Epithelial cell of proximal tubule (primary cell): ENCODE data around the gene RNF44. TPM values are rescaled to one million over a fixed set of nuclear protein-coding genes. Genes with fewer than 3 reads are reported as not detected.

ENCODE experiments used
- DNase-seq: peaks from one replicate; pipeline ENCODE4 v3.0.0-alpha.2; 2011; ENCODE audit warnings: low read depth
- H3K4me3 ChIP-seq: 2 replicates; pipeline ENCODE4 v1.5.1; 2011; ENCODE audit warnings: low read depth, mild to moderate bottlenecking, low read length
- total RNA-seq: library from RNA; depleted of rRNA; stranded (reverse); fragments of >200 nt; gene quantifications from 2 replicates; pipeline ENCODE4 v1.2.3, GENCODE V29; 2015
- TF ChIP-seq, protein P1 (sequence below): conservative IDR thresholded peaks from 2 replicates; pipeline ENCODE4 v1.5.1; 2012; ENCODE audit warnings: low read depth, mild to moderate bottlenecking, low read length

RNF44 gene
- total RNA-seq, 1 donor from 2014 or later = 17.1 TPM

DNA sequence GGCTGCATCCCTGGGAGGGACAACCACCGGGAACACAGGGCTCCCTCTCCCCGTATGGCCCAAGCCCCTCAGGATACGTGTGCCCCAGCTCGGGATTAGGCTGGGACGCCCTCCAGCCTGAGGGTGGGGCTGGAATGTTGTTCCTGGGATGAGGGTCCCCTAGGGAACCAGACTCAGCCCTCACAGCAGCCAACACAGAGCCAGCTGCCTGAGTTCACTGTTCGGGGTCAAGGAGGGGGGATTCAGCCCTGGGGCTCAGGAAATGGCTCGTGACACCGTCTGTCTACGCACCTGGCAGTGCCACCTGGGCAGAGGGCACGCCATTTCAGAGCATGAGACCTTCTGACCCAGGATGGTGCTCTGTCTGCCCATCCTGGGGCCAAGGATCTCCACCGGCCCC, 8.9 kb downstream of the RNF44 start:
- DNase-seq = no peak
- H3K4me3 ChIP-seq = no peak overlapping the region
- TF ChIP-seq, protein P1, sequence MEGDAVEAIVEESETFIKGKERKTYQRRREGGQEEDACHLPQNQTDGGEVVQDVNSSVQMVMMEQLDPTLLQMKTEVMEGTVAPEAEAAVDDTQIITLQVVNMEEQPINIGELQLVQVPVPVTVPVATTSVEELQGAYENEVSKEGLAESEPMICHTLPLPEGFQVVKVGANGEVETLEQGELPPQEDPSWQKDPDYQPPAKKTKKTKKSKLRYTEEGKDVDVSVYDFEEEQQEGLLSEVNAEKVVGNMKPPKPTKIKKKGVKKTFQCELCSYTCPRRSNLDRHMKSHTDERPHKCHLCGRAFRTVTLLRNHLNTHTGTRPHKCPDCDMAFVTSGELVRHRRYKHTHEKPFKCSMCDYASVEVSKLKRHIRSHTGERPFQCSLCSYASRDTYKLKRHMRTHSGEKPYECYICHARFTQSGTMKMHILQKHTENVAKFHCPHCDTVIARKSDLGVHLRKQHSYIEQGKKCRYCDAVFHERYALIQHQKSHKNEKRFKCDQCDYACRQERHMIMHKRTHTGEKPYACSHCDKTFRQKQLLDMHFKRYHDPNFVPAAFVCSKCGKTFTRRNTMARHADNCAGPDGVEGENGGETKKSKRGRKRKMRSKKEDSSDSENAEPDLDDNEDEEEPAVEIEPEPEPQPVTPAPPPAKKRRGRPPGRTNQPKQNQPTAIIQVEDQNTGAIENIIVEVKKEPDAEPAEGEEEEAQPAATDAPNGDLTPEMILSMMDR = no peak

DNA sequence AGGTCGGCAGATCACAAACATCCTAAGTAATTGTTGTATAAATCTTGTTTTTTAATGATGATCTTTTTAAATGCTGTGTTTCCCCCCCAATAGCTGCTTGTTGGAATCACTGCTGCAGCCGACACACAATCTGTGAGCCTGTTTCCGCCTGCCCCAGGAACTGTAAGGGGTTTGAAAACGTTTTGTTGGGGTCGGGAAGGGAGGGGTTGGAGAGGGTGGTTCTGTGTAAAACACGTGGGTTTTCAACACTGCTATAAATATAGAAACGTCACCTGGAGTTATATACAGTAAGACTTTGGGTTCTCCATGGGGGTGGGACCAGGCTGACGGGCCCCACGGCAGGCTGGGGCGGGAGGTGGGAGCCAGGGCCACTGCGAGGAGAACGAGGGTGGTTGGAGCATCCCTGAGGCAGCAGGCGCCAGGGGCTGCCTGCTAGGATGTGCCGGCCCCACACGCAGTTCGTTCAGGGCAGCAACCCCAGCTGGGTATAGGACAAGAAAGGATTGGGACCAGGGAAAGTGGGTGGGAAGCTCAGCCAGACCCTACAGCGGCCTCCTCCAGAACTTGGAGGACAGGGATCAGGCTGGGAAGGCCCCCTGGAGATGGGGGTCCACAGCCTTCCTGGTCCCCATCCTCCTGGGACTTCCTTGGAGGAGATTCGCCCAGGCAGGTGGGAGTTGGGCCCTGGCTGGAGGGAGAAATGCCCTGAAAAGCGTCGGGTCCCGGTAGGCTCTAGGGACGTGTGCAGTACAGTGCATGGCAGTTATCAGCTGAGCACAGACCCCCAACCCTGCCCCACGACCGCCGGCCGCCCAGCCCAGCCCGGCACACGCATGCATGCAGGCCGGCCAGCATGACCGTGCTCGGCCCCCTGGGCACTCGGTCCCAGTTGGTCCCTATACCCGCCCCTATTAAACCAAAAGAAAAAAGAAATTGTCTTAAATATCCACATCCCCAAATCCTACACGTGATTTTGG, 9.7 kb downstream of the RNF44 start:
- no peak for DNase-seq
- TF ChIP-seq, protein P1 = no peak
- H3K4me3 ChIP-seq = no peak overlapping the region

- TF ChIP-seq, protein P1 = no peak
- no peak for DNase-seq
- no peak overlapping the region for H3K4me3 ChIP-seq
Measured at GRCh38 chr5:176526462-176526861, 10.7 kb downstream of the RNF44 start.

DNA sequence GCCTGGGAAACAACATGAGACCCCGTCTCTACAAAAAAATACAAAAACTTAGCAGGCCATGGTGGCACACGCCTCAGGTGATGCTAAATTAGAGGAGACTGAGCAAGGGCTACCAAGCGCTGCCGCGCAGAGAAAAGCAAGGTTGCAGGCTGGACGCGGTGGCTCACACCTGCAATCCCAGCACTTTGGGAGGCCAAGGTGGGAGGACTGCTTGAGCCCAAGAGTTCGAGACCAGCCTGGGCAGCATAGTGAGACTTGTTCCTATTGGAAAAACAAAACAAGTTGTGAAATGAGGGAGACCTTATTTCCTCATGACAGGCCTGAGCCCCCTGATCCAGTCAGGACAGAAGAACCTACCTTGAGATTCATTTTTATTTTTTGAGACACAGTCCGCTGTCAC, 11.5 kb downstream of the RNF44 start:
- TF ChIP-seq, protein P1 = no peak
- no peak overlapping the region for H3K4me3 ChIP-seq
- DNase-seq = no peak

- H3K4me3 ChIP-seq = no peak overlapping the region
- DNase-seq = no peak
- TF ChIP-seq, protein P1 = no peak
Measured at GRCh38 chr5:176524987-176525386, 12.2 kb downstream of the RNF44 start.

DNA sequence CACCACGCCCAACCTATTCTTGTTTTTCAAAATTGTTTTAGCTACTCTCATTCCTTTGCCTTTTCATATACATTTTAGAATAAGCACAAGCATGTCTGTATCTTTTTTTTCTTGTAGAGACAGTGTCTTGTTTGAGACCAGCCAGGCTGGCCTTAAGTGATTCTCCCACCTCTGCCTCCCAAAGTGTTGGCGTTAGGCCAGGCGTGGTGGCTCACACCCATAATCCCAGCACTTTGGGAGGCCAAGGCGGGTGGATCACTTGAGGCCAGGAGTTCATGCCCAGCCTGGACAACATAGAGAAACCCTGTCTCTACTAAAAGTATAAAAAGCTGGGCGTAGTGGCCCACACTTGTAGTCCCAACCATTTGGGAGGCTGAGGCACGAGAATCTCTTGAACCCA, 13.1 kb downstream of the RNF44 start:
- H3K4me3 ChIP-seq = no peak overlapping the region
- DNase-seq = no peak
- TF ChIP-seq, protein P1 = no peak

DNA sequence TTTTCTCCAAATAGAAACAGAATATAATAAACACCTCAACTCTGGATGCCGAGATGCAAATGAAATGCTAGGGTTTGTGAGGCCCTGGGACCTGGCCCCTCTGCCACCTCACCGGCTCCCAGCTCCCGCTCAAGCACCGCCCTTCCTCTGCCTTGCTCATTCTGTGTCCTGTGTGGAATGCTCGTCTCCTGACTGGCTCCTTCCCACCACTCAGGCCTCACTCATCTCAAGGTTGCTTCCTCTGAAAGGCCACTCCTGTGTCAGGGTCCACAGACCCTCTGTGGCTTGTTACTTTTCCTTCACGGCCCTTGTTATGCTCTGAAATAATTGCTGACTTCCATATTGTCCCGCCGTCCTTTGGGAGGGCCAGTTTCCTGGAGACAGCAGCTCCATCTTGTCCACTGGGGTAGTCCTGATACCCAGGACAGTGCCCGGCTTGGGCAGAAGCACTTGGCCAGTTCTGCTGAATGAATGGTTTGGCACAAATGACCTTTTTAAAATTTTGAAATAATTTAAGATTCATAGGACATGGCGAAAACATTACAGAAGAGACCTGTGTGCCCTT, 15.4 kb downstream of the RNF44 start:
- TF ChIP-seq, protein P1 = no peak
- H3K4me3 ChIP-seq = no peak overlapping the region
- no peak for DNase-seq
